LoVo (cell line): ENCODE results near the gene PLPP3.

Source experiments
- DNase-seq: peaks from one replicate; pipeline ENCODE4 v3.0.0-alpha.2; 2016; ENCODE audit warnings: low spot score

PLPP3 gene

DNA sequence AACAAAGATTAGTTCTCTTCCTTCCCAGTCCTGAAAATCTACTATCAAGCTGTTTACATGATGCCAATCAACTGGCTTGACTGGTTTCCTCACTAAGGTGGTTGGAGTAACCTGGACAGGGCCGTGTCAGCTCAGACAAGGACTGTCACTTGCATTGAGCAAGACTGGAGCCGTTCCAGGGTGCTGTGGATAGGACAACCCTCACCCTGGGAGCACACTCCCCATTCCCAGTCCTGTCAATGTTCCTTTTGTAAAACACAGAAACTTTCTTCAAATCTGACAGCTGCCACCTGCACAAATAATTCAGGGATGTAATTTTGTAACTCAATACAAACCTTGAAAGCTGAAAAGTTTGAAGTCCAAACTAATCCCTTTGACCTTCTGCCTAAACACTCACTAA, 31.4 kb downstream of the PLPP3 start:
- DNase-seq: no peak

- no peak for DNase-seq
Measured at GRCh38 chr1:56547473-56547872, 31.9 kb downstream of the PLPP3 start.

DNA sequence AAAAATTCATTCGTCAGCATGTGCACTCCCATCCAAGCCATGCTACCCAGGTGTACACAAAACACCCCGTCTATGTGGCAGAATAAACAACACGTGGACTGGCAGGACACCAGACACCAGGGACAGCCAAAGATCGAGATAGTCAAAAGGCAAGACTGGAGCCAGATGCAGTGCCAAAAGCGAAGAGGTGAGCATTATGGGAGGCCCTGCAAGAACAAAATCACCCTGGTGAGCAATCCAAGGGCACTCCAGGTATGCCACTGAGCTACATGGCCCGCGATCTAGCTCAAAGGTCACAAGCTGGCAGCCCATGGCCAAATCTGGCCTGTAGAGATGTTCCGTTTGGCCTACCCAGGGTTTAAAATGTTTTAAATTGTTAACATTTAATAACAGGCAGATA, 33.7 kb downstream of the PLPP3 start:
- DNase-seq: no peak

- no peak for DNase-seq
Measured at GRCh38 chr1:56543783-56544612, 35.4 kb downstream of the PLPP3 start.

DNA sequence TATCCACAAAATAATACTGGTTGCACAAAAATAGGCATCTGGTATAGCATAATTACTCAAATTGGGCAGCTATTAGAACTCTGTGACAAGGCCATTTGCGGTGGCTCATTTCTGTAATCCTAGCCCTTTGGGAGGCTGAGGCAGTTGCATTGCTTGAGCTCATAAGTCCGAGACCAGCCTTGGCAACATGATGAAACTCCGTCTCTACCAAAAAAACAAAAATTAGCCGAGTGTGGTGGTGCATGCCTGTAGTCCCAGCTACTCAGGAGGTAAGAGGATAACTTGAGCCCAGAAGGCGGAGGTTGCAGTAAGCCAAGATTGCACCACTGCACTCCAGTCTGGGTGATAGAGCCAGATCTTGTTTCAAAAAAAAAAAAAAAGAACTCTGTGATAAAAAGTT, 36.7 kb downstream of the PLPP3 start:
- no peak for DNase-seq

- DNase-seq: no peak
Measured at GRCh38 chr1:56541408-56541807, 38.0 kb downstream of the PLPP3 start.

GRCh38 chr1:56540467-56540866, 38.9 kb downstream of the PLPP3 start:
- no peak for DNase-seq

DNA sequence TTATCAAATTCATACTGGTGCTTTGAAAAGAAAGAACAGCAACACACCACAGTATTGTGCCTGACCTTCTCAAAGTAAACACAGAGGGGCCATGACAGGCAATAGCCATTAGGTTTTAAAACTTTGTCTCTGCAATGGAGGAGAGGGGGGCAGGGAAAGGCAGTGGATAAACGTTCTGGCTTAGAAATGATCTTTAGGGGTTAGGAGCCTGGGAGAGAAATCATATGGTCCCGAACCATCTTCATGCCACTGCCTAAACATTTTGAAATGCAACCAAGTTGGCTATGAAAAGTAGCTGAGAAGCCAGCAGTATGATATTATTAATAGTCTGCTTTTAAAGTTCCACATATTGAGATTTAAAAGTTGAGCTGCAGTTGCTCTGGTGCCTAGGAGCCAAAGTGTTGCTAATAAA, 39.8 kb downstream of the PLPP3 start:
- DNase-seq: no peak

DNA sequence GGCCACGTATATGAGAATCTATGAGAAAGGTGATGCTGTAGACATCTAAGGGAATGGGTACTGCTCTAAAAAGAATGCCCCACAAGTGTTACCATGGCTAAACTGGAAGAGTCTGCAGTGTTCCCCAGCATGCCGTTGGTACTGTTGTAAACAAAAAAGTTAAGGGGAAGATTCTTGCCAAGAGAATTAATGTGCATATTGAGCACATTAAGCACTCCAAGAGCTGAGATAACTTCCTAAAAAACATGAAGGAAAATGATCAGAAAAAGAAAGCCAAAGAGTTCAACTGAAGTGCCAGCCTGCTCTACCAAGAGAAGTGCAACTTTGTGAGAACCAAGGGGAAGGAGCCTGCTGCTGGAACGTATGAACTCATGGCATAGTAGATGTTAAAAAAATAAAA, 40.8 kb downstream of the PLPP3 start:
- no peak for DNase-seq

- no peak for DNase-seq
Measured at GRCh38 chr1:56537660-56538059, 41.7 kb downstream of the PLPP3 start.

- no peak for DNase-seq
Measured at GRCh38 chr1:56535939-56536338, 43.4 kb downstream of the PLPP3 start.

DNA sequence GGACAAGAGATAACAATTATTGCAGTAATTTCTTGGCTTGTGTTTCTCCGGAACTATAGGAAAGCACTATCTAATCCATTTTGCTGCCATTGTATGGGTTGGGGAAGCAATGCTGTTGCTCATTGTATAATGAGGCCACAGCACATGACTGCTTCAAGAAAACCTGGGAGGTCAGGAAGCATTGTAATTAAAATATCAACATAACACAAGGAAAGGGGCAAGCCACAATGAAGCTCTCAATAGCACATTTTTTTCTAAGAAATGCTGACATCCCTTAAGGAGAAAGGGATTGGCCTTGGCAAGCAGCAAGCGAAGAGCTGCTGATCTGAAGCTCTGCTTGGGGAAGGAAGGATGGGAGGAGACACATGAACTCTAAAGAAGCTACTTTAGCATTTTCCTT, 44.0 kb downstream of the PLPP3 start:
- no peak for DNase-seq

- DNase-seq: no peak
Measured at GRCh38 chr1:56534130-56534651, 45.2 kb downstream of the PLPP3 start.

GRCh38 chr1:56533621-56534020, 45.7 kb downstream of the PLPP3 start:
- DNase-seq: no peak

DNA sequence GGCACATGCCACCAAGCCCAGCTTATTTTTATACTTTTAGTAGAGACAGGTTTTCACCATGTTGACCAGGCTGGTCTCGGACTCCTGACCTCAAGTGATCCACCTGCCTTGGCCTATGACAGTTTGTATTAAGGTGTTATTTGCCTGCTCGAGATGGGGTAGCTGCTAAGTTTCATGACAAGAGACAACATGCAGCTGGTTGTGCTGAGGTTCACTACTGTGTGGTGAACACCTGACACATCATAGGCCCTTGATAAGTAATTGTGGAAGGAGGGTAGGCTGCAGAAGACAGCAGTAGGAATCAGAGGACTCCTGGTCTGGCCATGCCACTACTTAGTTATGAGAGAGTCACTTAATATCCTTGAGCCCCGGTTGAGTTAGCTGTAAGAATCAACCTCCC, 46.2 kb downstream of the PLPP3 start:
- DNase-seq: no peak

DNA sequence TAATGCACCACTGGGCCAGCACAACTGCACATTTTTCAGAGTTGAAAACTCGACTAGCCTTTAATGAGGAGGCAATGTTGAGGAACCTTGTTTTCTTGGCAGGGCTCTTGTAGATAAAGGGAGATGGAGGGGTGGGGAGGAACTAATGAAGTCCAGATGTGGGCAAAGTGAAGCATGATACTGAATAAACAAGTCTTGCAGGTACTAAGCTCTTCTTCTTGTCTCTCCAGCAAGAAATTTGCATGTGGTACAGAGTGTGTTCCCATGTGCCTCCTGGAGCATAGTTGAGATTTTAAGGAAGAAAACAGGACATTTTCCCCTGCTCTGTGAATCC, 47.0 kb downstream of the PLPP3 start:
- no peak for DNase-seq

DNA sequence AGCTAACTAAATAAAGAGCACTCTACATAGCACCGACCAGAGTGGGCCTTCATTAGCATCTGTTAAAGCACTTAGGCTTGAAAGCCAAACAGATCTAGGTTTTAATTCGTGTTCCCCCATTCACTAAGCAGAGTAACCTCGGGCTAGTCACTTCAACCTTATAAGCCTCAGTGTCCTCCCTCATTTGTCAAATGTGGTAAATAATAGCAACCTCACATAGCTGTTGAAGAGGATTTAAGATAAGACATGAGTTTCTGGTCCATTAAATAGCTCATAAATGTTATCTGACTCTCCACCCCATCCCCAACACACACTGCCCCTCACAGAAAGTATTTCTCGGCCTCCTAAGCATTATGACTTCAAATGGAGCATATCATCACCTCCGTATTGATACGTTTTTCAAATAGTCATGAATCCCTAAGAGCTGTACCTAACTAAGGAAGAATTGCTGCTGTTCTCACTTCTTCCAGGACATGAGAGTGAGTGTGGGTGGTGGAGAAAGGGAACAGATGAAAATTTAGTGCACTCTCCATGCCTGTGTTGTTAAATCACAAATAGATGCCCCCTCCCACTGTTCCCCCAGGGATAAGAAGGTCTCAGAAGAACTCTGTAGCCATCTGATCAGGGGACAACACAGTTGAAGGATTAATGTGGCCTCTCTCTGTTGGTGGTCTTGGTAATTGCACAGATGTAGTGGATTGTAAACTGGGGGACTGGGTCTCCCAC, 47.6 kb downstream of the PLPP3 start:
- DNase-seq: no peak

DNA sequence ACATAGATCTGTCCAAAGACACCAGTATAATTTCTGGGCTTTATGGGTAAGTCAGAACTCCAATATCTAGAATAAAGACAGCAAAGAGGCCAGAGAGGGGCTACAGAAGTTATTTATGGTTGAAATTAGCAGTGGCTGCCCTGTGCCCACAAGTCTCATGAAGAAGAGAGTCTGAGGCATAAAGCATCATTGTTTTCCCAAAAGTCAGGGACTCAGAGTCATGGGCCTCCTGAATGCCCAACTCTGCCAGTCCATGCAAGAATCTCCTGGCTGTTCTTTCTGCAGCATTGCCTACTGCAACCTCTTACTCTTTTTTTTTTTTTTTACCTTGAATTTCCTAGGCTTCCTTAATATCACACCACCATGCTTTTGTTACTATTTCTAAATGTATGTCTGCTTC, 49.6 kb downstream of the PLPP3 start:
- DNase-seq: no peak

- DNase-seq: peak; percentile 4
Measured at GRCh38 chr1:56527548-56528302, 51.6 kb downstream of the PLPP3 start.

GRCh38 chr1:56526571-56527174, 52.7 kb downstream of the PLPP3 start:
- DNase-seq: no peak

DNA sequence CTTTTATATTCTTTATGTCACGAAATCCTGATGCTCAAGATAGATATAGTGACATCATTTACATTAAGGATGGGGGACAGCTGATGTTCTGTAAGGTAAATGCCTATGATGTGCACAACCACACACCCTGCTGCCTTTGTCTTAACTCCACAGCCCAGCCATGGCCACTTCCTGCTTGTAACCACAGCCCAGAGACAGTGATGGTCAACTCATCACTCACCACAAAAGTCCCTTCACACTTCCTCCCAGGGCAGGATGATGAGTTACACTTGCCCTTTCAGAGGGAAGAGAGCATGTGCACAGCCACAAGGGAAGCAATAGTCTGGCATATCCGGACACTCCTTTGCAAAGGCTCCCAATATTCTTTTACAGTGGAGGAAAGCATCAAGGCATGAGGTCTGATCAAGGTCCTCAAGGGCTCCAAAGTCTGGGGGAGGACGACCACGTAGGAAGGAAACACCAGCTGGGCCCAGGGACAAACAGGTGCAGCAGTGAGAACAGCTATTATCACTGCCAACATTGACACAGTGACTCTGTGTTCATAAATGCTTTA, 53.8 kb downstream of the PLPP3 start:
- no peak for DNase-seq

GRCh38 chr1:56524263-56524662, 55.1 kb downstream of the PLPP3 start:
- DNase-seq: no peak
